Stimulated activated CD4-positive, alpha-beta T cell treated with anti-CD3 and anti-CD28 coated beads, Interleukin-15, amount 100 ng/mL, for 1 hour (primary cell): Measurements from ENCODE around the gene S100A1.

Experiments
- DNase-seq, 2 donors: peaks; one replicate each; pipeline ENCODE4 v3.0.0-alpha.2; 2020; ENCODE audit warnings: low read depth in 1 of 2, low spot score in 1 of 2

Gene S100A1

DNA sequence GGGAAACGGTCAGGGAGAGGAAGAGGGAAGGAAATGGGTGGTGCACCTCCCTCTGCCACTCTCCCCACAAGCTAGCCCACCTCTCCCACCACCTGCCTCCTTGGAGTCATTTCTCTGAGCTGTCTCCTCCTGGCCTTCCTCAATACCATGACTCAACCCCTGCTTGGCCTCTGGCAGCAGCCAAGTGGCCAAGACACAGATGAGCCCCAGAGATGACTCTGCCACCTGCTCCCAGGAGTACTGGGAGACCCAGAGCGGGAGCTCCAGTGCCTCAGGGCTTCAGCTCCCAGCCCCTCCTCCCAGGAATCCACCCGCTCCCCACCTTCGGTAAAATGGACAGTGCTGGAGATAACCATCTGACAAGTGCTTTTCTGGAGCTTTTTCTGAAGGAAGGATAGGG is 17.9 kb upstream of the S100A1 start:
- no peak for DNase-seq

DNA sequence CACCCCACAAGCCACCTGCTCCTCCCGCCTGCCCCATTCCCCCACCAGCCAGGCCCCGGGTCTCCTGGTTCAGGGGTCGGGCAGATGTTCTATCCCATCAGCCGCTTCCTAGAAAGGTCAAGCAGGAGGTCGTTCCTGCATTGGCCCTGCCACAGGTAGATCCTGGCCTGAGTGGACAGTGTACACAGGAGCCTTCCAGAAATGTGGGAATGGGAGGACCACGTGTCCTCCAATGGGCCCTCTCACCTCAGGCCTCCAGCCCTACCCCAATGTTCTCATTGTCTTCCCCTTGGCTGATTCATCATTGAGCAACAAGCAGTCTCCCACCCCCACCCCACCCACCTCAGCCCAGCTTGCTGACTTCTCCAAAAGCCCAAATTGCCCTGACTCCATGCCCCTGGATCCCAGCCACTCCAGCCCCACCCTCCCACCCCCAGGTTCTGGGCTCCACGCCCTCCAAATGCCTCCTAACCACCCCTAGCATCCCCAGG is 17.4 kb upstream of the S100A1 start:
- no peak for DNase-seq

DNA sequence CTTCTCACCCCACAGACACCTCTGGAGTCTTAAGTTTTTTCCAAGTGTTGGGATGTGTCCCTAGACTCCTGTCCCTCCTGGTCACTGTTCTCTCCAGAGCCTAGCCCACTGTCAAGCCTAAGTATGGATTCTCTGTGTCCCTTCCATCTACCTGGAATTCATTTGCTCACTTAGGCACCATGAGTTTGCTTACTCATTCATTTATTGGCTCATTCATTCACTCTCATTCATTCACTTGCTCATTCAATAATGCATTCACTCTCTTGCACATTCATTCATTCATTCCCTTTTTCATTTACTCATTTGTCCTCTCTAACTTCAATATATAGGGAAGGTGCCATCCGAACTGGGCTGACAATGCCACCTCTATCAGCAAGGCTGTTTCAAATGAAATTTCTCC is 16.9 kb upstream of the S100A1 start:
- no peak for DNase-seq

DNA sequence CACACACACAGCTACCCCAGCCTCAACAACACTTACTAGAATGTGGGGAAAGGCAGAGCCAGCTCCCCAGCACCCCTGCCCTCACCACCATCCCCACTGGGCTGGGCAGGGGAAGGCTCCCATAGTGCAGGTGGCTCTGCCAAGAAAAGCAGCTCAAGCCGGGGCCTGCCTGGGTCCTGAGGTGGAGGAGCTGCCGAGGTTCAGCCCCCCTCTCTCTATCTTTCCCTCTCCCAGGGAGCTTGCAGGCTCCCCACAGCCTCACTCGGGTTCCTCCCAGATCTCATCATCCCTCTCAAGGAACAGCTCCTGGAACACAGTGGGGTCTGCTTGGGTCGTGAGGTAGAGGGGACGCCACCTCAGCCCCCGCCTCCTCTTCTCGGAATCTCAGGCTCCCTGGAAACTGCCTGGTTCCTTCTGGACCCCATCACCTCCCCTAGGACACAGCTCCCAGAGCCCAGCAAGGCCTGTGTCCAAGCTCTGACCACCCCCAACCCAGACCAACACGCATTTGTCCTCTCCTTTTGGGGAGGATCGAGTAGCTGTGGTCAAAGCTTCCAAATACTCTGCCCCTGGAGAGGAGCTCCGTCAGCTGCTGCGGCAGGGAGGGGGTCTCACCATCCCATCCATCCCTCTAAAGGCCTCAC is 16.0 kb upstream of the S100A1 start:
- no peak for DNase-seq

DNA sequence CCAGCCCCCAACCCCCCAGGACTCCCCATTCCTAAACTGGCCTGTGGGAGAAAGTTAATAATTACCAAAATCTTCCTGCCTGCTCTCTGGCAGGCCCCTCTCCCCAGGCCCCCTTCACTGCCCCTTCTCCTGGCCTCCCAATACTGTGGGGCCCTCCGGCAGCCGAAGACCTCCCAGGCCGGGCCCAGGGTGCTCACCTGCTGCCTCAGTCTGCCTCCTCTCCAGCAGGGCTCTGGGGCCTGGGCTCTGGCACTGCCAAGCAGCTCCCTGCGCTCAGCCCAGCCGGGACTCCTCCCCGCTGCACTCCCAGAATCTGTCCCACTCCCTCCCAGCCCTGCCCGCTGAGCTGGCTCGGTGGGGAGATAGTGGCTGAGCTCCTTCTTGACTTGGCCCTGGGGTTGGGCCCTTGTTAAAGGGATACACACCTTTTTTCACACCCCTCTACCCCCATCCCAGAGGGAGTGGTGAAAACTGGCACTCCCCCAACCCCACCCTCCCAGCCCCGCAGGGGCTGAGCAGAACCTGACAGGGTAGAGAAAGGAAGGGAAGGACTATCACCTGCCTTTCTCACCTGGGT is 15.4 kb upstream of the S100A1 start, which contains the start of gene S100A16:
Gene S100A16, minus strand, starts transcription at position 383 of the 577 bp plus-strand sequence. CDS start 4,986 bp downstream, outside the sequence.
- no peak for DNase-seq

DNA sequence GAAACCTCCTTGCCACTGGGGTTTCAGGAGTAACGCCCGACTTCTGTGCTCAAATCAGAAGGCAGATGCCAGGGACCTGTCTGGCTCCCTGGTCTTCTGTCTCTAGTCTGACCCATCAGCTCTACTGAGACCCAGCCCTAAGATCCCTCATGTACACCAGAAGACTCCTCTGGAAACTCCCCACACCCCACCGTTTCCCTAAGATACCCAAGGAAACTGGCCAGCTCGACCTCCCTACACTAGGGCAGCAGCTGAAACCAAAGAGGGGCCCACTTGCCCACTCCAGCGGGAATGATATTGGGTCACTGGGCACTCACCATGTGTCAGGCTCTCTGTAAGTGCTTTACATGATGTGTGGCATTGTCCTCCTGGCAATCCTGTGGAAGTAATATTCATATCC is 14.8 kb upstream of the S100A1 start:
- no peak for DNase-seq

DNA sequence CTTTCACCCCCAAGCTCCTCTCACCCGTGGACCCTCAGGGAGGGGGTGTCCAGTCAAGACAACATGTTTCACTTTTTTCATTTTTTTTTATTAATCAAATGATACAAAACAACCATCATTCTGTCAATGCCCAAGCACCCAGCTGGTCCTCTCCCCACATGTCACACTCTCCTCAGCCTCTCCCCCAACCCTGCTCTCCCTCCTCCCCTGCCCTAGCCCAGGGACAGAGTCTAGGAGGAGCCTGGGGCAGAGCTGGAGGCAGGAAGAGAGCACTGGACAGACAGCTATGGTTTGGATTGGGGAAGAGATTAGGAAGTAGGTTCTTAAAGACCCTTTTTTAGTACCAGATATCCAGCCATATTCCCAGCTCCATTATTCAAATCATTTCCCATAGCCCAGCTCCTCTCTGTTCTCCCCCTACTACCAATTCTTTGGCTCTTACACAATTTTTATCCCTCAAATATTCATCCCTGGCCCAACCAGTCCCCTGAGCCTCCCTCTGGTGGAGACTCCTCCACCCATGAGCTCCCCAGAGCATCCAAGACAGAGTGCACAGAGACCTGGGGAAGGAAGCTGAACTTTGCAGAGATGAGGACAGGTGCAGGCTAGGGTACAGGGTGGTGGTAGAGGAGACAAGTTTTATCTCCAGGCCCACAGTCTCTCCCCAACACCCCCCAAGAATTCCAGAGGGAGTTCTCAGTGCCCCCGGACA is 13.9 kb upstream of the S100A1 start:
- DNase-seq, result no peak

DNA sequence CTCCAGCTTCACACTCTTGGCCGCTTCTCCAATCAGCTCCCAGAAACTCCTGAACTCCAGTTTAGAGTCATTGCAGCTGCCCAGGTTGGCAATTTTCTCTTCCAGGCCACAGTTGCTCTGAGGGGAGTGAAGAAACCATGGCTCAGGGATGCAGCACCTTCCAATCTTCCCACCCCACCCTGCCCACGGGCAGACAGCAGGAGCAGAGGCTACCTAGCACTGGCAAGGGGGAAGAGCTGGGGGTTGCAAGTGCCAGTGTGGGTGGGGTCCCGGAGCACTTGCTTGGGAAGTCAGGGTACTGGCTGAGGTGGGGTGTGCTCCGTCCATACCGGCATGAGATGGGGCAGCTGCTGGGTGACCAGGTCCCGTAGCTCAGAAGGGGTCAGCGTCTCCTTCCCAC is 13.3 kb upstream of the S100A1 start:
- no peak for DNase-seq

DNA sequence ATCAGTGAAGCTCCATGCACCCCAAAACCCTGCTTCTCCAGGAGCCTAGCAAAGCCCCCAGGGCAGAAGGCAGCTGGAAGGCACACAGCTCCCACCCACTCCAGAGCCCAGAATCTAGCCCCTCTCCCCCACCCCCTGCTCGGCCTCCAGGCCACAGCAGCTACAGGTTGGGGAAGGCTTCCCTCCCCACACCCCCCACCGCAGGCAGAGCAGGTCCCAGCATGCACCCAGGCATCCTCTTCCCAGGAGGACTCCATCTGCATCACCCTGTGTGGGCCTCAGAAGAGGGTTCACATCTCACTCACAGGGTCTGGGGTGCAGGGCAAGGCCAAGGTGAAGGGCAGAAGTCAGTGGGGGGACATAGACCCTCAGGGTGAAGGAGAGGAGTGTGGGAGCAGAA is 12.8 kb upstream of the S100A1 start:
- no peak for DNase-seq

DNA sequence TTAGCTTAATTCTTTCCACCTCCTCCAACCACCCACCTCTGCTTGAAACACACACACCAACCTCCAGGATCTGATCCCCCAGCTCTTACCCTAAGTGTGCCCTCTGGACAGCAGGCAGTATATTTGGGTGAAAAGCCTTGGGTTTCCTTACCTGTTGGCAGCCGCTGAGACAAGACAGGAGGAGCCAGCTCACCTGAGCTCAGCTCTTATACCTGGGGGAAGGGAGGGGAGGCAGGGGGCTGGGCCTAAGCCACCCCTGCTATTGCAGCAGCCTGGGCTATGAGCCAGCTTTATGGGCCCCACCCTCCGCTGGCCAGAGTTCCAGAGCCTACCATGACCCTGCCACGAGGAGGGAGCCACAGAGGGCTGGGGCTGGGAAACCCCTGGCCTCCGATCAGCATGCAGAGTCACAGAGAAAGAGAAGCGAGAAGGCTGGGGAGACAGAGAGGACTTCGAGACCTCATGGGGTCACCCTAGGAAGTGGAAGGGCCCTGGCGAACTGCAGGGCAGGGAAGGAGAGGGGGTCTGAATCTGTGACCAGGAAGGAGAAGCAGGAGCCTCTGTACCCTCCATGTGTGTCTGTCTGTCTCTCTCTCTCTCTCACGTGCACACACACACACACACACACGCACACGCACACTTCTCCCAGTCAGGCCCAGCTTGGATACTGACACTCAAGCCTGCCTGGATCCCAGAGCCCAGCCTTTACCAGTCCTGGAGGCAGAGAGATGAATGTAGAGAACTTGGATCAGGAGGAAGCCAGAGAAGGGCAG is 11.9 kb upstream of the S100A1 start, which contains the start of gene S100A14:
Gene S100A14, minus strand, starts transcription at position 182 of the 773 bp plus-strand sequence. CDS start 467 bp downstream, outside the sequence.
- no peak for DNase-seq

DNA sequence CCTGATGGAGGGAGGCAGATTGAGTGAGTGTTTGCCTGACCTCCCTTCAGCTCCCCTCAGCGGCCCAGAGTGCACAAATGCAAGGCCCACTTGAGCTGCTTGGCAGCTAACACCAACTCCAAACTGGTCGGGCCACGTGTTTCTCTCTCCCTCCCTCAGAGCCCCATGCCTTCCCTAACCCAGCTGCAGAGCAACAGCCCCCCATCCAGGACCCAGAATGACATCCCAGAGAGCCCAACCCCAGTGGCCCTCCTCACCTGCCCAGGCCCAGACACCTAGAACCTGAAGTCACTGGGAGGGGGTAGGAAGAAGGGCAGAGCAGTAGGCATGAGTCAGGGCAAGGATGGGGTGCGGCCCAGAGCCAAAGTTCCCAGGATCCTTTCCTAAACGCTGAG is 11.3 kb upstream of the S100A1 start:
- no peak for DNase-seq

DNA sequence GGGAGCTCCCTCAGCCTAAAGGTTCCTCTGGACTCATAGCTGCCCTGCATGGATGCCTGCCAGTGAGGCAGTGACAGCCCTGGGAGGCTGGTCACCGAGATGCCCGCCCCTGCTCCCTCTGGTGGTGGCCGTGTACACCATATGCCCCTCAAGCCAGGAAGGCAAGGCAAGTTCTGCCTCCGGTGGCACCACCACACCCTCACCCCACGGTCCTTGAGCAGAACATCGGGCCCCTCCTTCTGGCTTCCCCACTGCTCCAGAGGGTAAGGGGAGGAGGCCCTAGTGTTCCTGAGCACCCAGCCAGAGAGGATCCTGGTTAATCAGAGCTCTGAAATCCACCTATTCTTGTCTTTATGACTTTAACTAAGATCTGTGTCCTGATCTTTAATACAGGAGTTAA is 10.6 kb upstream of the S100A1 start:
- no peak for DNase-seq

DNA sequence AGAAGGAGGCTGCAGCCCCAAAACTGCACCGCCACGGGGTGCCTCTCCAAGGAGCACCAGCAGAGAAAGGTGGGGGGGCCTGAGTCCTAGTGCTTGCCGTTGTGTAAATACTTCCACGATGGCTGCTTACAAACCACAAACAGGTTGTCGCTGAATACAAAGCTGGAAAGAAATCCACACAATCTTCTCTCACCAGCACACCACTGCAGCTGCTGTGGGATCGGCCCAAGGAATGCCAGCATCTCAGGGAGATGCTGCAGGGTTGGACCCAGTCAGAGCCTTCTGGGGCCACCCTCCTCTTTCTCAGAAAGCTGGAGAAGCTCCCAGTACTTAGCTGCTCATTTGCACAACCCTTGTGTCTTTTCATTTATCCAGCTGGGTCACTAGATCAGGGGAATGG is 9.1 kb upstream of the S100A1 start:
- no peak for DNase-seq

DNA sequence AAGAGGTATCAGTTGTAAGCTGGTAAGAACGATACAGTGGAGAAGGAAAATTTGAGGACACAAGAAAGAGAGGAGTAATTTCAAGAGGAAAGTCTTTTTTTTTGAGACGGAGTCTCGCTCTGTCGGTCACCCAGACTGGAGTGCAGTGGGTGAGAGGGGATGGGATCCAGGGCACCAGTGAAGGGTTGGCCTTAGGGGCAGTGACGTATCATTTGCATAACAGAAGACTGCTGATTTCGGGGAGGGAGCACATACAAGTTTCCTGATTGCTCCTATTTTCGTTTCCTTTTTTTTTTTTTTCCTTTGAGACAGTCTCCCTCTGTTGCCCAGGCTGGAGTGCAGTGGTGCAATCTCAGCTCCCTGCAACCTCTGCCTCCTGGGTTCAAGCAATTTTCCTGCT is 5.1 kb upstream of the S100A1 start:
- DNase-seq, result no peak

DNA sequence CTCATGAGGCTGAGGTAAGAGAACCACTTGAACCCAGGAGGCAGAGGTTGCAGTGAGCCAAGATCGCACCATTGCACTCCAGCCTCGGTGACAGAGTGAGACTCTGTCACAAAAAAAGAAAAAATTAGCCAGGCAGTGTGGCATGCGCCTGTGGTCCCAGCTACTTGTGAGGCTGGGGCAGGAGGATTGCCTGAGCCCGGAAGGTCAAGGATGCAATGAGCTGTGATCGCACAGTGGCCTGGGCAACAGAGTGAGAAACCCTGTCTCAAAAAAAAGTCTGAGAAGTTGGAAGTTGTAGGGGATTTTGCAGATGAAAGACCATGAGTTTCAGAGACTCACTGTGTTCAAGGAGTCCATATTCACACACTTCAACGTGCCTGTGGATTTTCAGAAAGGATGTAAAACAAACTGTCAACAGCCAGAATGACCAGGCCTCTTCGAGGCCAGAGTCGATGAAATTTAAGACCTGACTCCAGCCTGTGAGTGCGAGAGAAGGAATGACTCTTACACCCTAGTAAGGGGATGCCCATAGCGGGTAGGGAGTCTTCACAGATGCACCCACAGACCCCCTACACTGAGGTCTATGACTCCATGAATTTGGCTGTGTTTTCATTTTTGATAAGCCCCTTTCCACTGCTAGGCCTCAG is 3.1 kb upstream of the S100A1 start:
- no peak for DNase-seq

DNA sequence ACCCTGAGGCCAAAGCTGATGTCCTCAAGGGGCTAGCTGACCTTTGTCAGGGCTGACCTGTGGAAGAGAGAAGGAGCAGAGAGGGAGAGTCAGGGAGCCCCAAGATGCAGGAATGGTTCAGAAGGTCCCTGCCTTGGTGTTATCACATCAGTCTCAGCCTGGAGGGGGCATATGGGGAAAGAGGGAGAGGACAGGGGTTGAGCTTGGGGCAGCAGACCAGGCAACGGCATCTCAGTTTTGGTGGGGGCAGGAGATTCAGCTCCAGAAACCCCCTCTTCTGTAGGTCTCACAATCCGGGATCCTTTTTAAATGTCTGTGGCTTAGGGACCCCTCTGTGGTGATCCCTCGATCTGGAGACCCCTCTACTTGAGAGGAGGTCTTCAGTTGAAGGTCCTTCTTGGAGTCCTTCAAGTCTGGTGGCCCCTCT is 1.7 kb upstream of the S100A1 start:
- no peak for DNase-seq

DNA sequence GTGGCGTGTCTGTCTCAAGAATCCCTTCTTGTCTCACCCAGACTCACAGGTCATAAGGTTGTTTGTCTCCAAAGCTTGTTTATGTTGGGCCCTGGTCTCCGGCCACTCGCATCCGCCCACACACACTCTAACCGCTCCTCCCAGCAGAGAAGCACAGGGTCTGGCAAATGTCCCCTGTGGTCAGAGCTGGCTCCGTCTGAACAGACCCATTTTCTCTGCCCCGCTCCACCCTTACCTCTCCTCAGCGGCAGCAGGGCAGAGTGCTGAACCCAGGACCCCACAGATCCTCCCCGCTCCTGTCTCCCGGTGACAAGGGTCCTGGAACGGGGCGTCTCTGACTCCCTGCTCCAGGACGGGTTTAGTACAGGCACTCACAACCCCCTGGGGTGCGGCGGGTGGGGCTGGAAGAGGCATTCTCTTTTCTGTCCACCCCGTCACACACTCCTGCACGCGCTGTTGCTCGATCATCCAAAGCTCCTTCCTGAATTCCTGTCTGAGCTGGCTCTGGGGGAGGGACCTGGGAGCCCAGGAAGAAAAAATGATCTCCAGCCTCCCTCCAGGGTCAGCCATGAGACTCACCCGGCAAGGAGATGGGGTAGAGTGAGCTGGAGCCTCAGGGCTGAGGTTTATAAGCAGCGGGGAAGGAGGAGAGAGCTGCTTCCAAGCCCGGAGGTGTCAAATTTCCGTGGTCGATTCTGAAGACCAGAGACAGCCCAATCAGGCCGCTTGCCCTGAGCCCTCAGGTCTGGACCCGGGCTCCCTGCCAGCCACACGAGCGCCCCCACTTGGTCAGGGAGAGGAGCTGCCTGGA is 1.1 kb upstream of the S100A1 start, which contains the start of gene S100A13:
Gene S100A13, minus strand, starts transcription at position 602 of the 811 bp plus-strand sequence. CDS start 1,033 bp downstream, outside the sequence.
- no peak for DNase-seq

DNA sequence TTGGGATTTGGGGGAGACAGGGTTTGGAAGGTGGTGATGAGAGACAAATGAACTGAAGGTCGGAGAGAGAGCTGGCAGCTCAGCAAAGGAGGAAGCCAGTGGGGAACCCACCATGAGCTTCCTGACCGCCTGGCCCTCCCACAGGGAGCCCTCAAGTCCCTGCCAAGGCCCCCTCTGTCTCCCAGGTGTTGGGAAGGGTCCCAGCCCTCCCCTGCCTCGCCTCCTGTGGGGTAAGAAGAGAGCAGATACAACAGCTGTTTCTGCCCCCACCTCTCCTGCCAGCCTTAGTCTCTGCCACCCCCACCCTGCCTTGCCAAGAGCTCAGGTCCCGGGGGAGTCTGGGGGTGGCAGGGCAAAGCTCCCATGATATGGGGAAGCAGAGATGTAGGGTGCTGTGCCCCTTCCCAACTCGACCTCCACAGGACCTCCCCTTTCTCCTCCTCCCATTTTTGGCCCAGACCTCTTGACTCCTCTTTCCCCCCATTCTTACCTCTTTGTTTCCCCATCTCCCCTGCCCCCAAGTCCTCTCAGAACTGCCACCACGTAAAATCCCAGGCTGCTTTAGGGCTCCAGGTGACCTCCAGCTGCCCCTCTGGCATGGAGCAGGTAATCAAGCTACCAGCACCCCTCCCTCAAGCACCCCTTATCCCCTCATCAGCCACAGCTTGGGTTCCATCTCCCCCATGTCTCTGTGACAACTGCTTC is 556 bp downstream of the S100A1 start:
- DNase-seq, result no peak

DNA sequence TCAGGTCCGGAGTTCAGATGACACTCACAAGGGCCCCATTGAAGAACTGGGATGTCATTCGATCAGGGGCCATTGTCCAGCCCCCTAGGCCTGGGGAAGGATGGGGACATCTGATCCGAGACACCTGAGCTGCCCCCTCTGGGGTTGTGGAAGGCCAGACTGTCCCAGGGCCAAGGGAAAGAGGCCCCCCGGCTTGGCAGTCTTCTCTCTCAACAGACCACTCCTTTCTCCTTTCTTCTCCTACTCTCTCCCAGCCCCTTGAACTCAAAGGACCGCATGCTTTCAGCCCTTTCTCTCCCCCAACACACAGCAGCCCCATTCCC is 1.1 kb downstream of the S100A1 start:
- DNase-seq, result no peak

DNA sequence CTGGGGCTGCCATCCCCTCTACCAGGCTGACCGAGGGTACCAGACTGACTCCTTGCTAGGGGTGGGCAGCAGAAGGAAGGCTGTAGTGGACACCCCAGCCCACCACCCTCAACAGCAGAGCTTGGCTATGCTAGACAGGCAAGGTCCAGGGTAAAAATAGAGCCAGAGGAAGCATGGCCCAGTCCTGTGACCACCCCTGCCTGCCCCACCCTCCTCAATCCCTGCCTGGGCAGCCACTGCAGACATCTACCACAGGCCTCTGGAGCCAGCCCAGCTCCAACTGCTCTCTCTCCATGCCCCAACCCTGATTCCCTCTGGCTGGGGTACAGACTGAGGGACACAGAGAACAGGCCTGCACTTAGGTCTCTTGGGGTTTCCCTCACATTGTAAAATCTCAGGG is 1.7 kb downstream of the S100A1 start:
- DNase-seq, result no peak
